Endothelial cell of hepatic sinusoid (primary cell): ENCODE results near the gene DPYD.

Source experiments
- in situ Hi-C: cut with HindIII; loops from 2 replicates; pipeline ENCODE4 v1.10.0; 2017; ENCODE audit warnings: low sequenced_read_pairs

Gene DPYD

DNA sequence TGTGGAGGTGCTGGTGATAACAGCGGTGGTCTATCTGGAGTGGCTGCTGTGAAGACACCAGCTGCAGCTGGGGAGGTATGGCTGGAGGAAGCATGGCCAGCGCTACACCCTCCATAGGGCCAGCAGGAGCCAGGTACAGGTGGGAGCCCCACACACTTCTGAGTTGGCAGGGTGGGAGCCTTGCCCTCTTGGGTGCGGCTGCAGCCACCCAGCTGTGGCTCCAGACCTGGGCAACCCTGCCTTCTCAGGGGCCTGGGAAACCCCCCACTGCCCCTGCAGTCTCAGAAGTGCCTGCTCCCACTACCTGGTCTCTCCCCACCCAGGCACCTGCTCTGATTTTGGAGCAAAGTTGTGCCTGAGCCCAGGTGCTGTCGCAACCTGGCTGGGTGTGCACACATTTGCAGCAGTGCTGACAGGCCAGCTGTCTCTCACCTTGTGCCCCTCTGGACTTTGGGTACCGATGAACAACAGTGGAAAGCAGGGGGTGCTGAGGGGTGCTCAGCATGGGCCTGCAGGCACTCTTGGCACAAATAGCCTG is 76.2 kb downstream of the DPYD start:
- in situ Hi-C loops: no loop called here

DNA sequence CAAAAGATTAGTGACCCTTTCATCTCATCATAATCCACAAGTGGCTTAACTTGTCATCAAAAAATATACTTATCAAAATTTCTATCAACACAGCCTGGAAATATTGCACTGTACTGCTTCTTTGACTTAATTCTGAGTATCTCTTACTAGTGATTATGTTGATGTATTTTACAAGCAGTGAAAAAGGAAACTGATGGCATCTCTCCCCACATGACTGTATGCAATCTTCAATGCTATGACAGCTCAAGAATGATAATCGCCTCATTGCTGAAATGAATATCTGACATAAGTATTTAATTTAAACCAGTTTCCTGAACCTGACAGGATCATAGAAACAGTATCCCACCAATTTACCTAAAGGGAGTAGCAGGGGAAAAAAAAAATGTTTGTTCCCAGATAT is 79.5 kb downstream of the DPYD start:
- in situ Hi-C loops: no loop called here

DNA sequence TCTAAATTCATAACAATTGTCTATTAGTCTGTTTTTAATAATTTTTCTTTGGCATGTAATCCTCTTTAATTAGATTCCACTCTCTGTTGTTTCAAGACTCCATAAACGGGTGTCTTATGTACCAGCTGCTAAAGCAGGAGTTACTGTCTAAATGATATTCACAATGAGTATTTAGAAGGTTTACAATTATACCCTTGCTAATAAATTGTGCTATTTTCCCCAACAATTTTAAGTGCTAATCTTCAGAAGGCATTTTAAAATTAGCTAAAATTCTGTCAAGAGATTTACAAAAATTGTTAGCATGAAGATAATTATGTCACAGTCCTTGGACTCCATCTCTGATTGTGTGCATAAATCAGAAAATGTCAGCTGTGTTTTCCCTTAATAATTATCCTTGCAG is 83.7 kb downstream of the DPYD start:
- in situ Hi-C loops: no loop called here

DNA sequence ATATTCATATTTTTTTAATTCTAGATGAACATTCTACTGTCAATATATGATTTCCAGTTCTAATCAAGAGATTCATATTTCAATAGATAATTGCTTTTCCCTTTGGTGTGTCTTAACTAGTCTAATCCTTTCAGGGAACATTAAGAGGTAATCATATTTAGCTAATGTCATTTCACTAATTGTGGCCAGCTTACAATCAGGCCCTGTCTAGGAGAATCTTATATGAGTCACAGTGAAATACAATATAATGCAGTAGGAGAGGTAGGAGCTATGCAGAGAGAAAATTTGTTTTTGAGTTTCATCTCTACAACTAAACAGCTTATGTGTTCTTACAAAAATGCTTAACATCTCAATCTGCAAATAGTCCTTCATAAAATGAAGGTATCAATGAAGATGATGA is 85.9 kb downstream of the DPYD start:
- in situ Hi-C loops: no loop called here

DNA sequence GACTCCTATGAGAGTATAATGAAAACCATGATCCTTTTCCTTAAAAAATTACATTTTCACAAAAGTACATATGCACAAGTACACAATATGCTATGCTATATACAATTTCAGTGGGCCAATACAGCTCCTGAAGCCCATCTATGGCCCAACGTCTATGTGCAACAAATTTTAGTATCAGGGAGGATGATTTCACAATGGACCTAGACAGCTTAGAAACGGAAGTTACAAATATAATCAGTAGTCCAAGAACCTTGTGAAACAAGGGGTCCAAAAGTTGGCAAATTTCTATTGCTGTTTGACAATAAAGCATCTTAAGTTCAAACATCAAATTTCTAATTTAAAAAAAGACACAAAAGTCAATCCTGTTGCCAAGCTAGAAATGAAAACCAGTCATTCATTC is 87.0 kb downstream of the DPYD start:
- in situ Hi-C loops: no loop called here

- in situ Hi-C loops: no loop called here
Observed at GRCh38 chr1:97832481-97832880, 88.4 kb downstream of the DPYD start.

DNA sequence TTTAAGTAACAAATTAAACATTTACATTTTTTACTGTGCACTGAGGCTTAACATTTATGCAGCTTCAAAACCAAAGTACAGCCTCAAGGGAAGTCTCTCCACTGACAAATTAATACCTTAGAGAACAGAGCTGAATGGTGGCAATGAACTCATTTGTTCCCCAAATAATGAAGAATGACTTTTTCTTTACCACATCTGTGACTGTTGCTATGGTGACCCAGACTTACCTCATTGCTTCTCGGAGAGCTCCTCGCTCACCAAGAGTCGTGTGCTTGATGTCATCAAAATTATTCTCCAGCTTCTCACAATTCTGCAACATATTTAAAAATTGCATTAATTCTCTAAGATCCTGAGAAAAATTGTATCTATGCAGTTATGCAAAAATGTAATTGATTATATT is 92.9 kb downstream of the DPYD start:
- in situ Hi-C loops: no loop called here

DNA sequence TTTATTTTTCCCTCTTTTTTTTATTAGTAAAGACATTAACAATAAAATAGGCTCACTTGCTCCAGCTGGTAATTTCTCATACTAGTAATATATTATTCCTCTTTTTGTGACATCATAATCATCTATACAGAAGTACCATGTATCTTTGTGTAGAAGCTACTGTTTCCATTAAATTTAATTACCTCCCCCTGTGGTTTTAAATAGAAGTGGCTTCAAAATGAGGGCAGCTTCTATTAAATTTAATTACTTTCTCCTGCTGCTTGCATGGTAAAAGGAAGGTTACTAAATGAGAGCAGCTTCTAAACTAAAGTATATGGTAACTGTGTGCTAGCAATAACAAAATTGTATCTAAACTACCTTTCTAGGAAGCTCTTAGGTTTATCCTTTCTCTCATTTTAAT is 94.0 kb downstream of the DPYD start:
- in situ Hi-C loops: no loop called here

- in situ Hi-C loops: no loop called here
Observed at GRCh38 chr1:97824624-97825023, 96.2 kb downstream of the DPYD start.

- in situ Hi-C loops: no loop called here
Observed at GRCh38 chr1:97824200-97824599, 96.6 kb downstream of the DPYD start.

- in situ Hi-C loops: no loop called here
Observed at GRCh38 chr1:97820470-97821188, 100.2 kb downstream of the DPYD start.

GRCh38 chr1:97816927-97817326 is 103.9 kb downstream of the DPYD start:
- in situ Hi-C loops: loop anchor here (10.0 kb wide), 1 partner anchor 62 kb away; no protein-coding TSS in a partner anchor

DNA sequence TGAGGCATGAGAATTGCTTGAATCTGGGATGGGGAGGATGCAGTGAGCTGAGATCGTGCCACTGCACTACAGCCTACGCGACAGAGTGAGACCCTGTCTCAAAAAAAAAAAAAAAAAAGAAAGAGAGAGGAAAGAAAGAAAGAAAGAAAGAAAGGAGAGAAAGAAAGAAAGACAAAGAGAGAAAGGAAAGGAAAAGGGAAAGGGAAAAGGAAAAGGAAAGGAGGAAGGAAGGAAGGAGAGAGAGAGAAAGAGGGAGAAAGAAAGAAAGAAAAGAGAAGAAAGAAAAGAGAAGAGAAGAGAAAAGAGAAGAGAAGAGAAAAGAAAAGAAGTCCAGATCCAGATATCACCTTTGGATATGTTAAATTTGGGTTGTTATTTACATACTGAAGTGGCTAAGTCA is 106.0 kb downstream of the DPYD start:
- in situ Hi-C loops: loop anchor here (10.0 kb wide), 1 partner anchor 60 kb away; no protein-coding TSS in a partner anchor

GRCh38 chr1:97814121-97814520 is 106.7 kb downstream of the DPYD start:
- in situ Hi-C loops: loop anchor here (10.0 kb wide), 1 partner anchor 59 kb away; no protein-coding TSS in a partner anchor

- in situ Hi-C loops: loop anchor here (10.0 kb wide), 1 partner anchor 57 kb away; no protein-coding TSS in a partner anchor
Observed at GRCh38 chr1:97812076-97812475, 108.8 kb downstream of the DPYD start.

DNA sequence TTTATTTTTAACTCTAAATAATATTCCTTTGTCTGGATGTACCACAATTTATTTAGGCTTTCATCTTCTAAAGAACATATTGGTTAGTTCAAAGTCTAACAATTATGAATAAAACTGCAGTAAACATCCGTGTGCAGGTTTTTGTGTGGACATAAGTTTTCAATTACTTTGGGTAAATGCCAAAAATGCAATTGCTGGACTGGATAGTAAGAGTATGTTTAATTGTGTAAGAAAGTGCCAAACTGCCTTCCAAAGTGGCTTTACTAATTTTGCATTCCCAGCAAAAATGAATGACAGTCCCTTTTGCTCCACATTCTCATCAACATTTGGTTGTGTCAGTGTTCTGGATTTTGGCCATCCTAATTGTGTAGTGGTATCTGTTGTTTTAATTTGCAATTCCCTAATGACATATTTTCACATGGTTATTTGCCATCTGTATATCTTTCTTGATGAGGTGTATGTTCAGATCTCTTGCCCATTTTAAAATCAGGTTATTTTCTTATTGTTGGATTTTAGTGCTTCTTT is 113.8 kb downstream of the DPYD start:
- in situ Hi-C loops: no loop called here

GRCh38 chr1:97806326-97806725 is 114.5 kb downstream of the DPYD start:
- in situ Hi-C loops: no loop called here

- in situ Hi-C loops: no loop called here
Observed at GRCh38 chr1:97805093-97805492, 115.7 kb downstream of the DPYD start.

DNA sequence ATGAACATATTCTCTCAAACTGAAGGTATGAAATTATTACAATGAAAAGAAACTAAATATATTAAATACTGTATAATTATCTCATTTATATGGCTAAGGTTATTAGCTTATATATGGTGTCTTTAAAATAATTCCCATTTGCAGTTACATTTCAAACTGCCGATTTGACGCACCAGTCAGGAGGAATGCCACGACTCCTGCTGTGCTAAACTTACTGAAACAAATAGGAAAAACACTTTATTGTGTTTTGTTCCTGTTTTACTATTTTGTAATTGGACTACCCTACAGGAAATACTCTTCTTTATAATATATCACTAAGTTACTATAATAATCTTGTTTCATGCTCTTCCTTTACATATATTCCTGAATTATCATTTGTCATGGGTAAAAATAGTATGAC is 117.8 kb downstream of the DPYD start:
- in situ Hi-C loops: no loop called here

- in situ Hi-C loops: no loop called here
Observed at GRCh38 chr1:97802011-97802410, 118.8 kb downstream of the DPYD start.

- in situ Hi-C loops: no loop called here
Observed at GRCh38 chr1:97797403-97798183, 123.2 kb downstream of the DPYD start.

- in situ Hi-C loops: no loop called here
Observed at GRCh38 chr1:97796711-97797110, 124.1 kb downstream of the DPYD start.
